OCI-LY7 (cell line): ENCODE data around the gene LAMB3. TPM values are rescaled to one million over a fixed set of nuclear protein-coding genes. Genes with fewer than 3 reads are reported as not detected.

ENCODE experiments used
- BruUV-seq: library from RNA; stranded (reverse); fragments of 400-500 nt; replicated peaks from 2 replicates; lab custom pipeline; 2021; lab: Mats Ljungman, UMichigan
- CTCF ChIA-PET: fragments of 300-600 bp; sonication (Branson Sonifier 250); formaldehyde crosslinking; loops from one replicate; lab custom pipeline; 2022; ENCODE audit warnings: antibody characterized with exemption; ENCODE audit not compliant: unreplicated experiment; lab: Charles Lee
- POLR2A ChIA-PET: fragments of 300-600 bp; sonication (Branson Sonifier 250); formaldehyde crosslinking; loops from one replicate; lab custom pipeline; 2022; ENCODE audit warnings: antibody characterized with exemption; lab: Charles Lee
- DNase-seq: peaks from one replicate; pipeline ENCODE4 v3.0.0-alpha.2; 2015; ENCODE audit warnings: low spot score
- H2AFZ ChIP-seq: fragments of 200-600 bp; sonication (generic), shearing (Covaris generic); 2 replicates; pipeline ENCODE4 v1.6.1; 2014; ENCODE audit warnings: mild to moderate bottlenecking, antibody characterized with exemption, low read length, moderate library complexity
- H3K27ac ChIP-seq: fragments of 200-600 bp; sonication (generic); 2 replicates; pipeline ENCODE4 v1.5.1; 2014; ENCODE audit warnings: mixed run types, low read depth, mild to moderate bottlenecking, moderate library complexity, low read length, inconsistent platforms; ENCODE audit not compliant: poor library complexity, severe bottlenecking
- H3K36me3 ChIP-seq: fragments of 200-600 bp; sonication (generic); 2 replicates; pipeline ENCODE4 v1.6.1; 2014; ENCODE audit warnings: mild to moderate bottlenecking, antibody characterized with exemption, low read length, moderate library complexity, mixed read lengths; ENCODE audit not compliant: insufficient read depth
- H3K4me1 ChIP-seq: fragments of 200-600 bp; sonication (generic); 2 replicates; pipeline ENCODE4 v1.5.1; 2014; ENCODE audit warnings: mild to moderate bottlenecking, low read length; ENCODE audit not compliant: insufficient read depth, poor library complexity, severe bottlenecking
- H3K4me2 ChIP-seq: fragments of 200-600 bp; sonication (generic); 2 replicates; pipeline ENCODE4 v1.6.1; 2014; ENCODE audit warnings: mild to moderate bottlenecking, low read length
- H3K4me3 ChIP-seq: fragments of 200-600 bp; sonication (generic); 2 replicates; pipeline ENCODE4 v1.5.1; 2014; ENCODE audit warnings: mild to moderate bottlenecking, low read depth, low read length; ENCODE audit not compliant: poor library complexity, severe bottlenecking
- H3K79me2 ChIP-seq: fragments of 200-600 bp; sonication (generic); 2 replicates; pipeline ENCODE4 v1.6.1; 2016; ENCODE audit warnings: low read depth, mild to moderate bottlenecking, low read length, moderate library complexity, mixed read lengths; ENCODE audit not compliant: insufficient read depth
- H3K9me2 ChIP-seq: fragments of 200-600 bp; sonication (generic); 2 replicates; pipeline ENCODE4 v1.6.1; 2016; ENCODE audit warnings: mild to moderate bottlenecking, low read length, mixed read lengths; ENCODE audit not compliant: insufficient read depth
- H3K9me3 ChIP-seq: fragments of 200-600 bp; sonication (generic); 2 replicates; pipeline ENCODE4 v1.6.1; 2014; ENCODE audit warnings: mild to moderate bottlenecking, mixed run types, low read length, mixed read lengths
- H4K20me1 ChIP-seq: fragments of 200-600 bp; sonication (generic); 2 replicates; pipeline ENCODE4 v1.6.1; 2014; ENCODE audit warnings: mild to moderate bottlenecking, antibody characterized with exemption, low read length, moderate library complexity, mixed read lengths; ENCODE audit not compliant: insufficient read depth
- CTCF ChIP-seq: fragments of 200-600 bp; sonication (generic); conservative IDR thresholded peaks from 2 replicates; pipeline ENCODE4 v1.5.1; 2014; ENCODE audit warnings: mild to moderate bottlenecking, antibody characterized with exemption, low read length, moderate library complexity, mixed read lengths
- EZH2phosphoT487 ChIP-seq: fragments of 200-600 bp; sonication (generic); IDR thresholded peaks from 2 replicates; pipeline ENCODE4 v1.6.1; 2018; ENCODE audit warnings: low read depth, borderline replicate concordance, mild to moderate bottlenecking, mixed run types, antibody characterized with exemption, low read length, moderate library complexity, mixed read lengths
- intact Hi-C: fragments of 100-400 bp; cut with micrococcal nuclease; formaldehyde crosslinking; loops from one replicate; pipeline ENCODE4 v1.10.0; 2022; ENCODE audit not compliant: unreplicated experiment
- total RNA-seq, 2 experiments: library from RNA; depleted of rRNA in 1 of 2; stranded (reverse); fragments of >200 nt in 1 of 2; shearing (Covaris generic) in 1 of 2; gene quantifications; 2 replicates each; pipeline ENCODE4 v1.2.3, GENCODE V29; 2014 to 2022

LAMB3 gene
- total RNA-seq, 2 experiments from 2014 or later = 0.41 to 0.46 TPM

GRCh38 chr1:209577346-209577745, 74.9 kb downstream of the LAMB3 start:
- H3K9me2 ChIP-seq = no peaks in the 10 kb centered on the region
- no peak for DNase-seq

GRCh38 chr1:209576392-209577197, 75.6 kb downstream of the LAMB3 start:
- Histone ChIP-seq H3K79me2 (no peaks in the 10 kb centered on the region), H2AFZ (no peak overlapping the region), H3K4me1 (no peaks in the 10 kb centered on the region), H3K4me2 (no peak overlapping the region), H4K20me1 (no peaks in the 10 kb centered on the region), H3K9me3 (no peaks in the 10 kb centered on the region), H3K4me3 (no peak overlapping the region), H3K27ac (no peak overlapping the region), H3K9me2 (no peaks in the 10 kb centered on the region), H3K36me3 (no peaks in the 10 kb centered on the region)
- TF ChIP-seq EZH2phosphoT487 (no peak), CTCF (peak; percentile 83)
- ChIA-PET CTCF (interaction anchor here (0.6 kb wide), 1 partner anchor 53 kb away, joined by 3 read pairs; no protein-coding TSS in a partner anchor), POLR2A (no interaction called here)
- BruUV-seq = no TSS peak
- DNase-seq = peak; percentile 44
- intact Hi-C loops = loop anchor here (2.0 to 5.0 kb wide), 3 partner anchors 51 to 171 kb away; no protein-coding TSS in a partner anchor

More at GRCh38 chr1:209577346-209577745, 74.9 kb downstream of the LAMB3 start:
- Histone ChIP-seq H3K4me3 (no peak overlapping the region), H4K20me1 (no peaks in the 10 kb centered on the region), H2AFZ (no peak overlapping the region), H3K79me2 (no peaks in the 10 kb centered on the region), H3K27ac (no peak overlapping the region), H3K4me1 (no peaks in the 10 kb centered on the region), H3K36me3 (no peaks in the 10 kb centered on the region), H3K4me2 (no peak overlapping the region), H3K9me3 (no peaks in the 10 kb centered on the region)
- CTCF ChIA-PET = no interaction called here
- POLR2A ChIA-PET = no interaction called here
- no peak for TF ChIP-seq EZH2phosphoT487
- TF ChIP-seq CTCF = no peak
- intact Hi-C loops = loop anchor here (2.0 to 5.0 kb wide), 3 partner anchors 50 to 170 kb away; no protein-coding TSS in a partner anchor
- BruUV-seq = no TSS peak

- Histone ChIP-seq H3K9me2 (no peaks in the 10 kb centered on the region), H3K4me1 (no peaks in the 10 kb centered on the region), H3K27ac (no peak overlapping the region), H4K20me1 (no peaks in the 10 kb centered on the region), H3K4me3 (no peak overlapping the region), H2AFZ (no peak overlapping the region), H3K9me3 (no peaks in the 10 kb centered on the region), H3K4me2 (no peak overlapping the region), H3K79me2 (no peaks in the 10 kb centered on the region), H3K36me3 (no peaks in the 10 kb centered on the region)
- TF ChIP-seq EZH2phosphoT487 (no peak), CTCF (no peak)
- intact Hi-C loops = no loop called here
- no peak for DNase-seq
- POLR2A ChIA-PET = no interaction called here
- BruUV-seq = no TSS peak
- CTCF ChIA-PET = no interaction called here
These were observed 81.5 kb downstream of the LAMB3 start for GRCh38 chr1:209570743-209571142.
